ENCODE data around the gene TEX48.

- TF ChIP-seq POLR2A (IDR thresholded peaks at IDR 0.05; ENCODE audit: low read length) (no peak), GATA1 (IDR thresholded peaks at IDR 0.05; ENCODE audit: low read depth, low read length) (no peak)
Measured at GRCh38 chr9:114688909-114689610, 7.1 kb upstream of the TEX48 start.

All from erythroblast (primary cell).